Ectodermal cell (in vitro differentiated cells): ENCODE data around the gene SMIM41.

Experiments
- H3K27ac ChIP-seq: 2 replicates; pipeline ENCODE4 v1.7.0; 2013; ENCODE audit warnings: mild to moderate bottlenecking, low read depth, low read length; ENCODE audit not compliant: insufficient read depth, poor library complexity, severe bottlenecking
- H3K27me3 ChIP-seq: 2 replicates; pipeline ENCODE4 v1.7.0; 2013; ENCODE audit warnings: mild to moderate bottlenecking, low read length; ENCODE audit not compliant: insufficient read depth, control insufficient read depth, poor library complexity, severe bottlenecking
- H3K36me3 ChIP-seq: one replicate; pipeline ENCODE4 v1.7.0; 2013; ENCODE audit warnings: low read length; ENCODE audit not compliant: control insufficient read depth, insufficient read depth
- H3K4me1 ChIP-seq: one replicate; pipeline ENCODE4 v1.7.0; 2013; ENCODE audit warnings: low read length; ENCODE audit not compliant: control insufficient read depth, insufficient read depth
- H3K4me3 ChIP-seq: 2 replicates; pipeline ENCODE4 v1.7.0; 2013; ENCODE audit warnings: low read depth, low read length, control low read depth; ENCODE audit not compliant: insufficient read depth
- H3K9me3 ChIP-seq: 2 replicates; pipeline ENCODE4 v1.7.0; 2013; ENCODE audit warnings: mild to moderate bottlenecking, low read length, moderate library complexity; ENCODE audit not compliant: control insufficient read depth
- WGBS, 2 experiments: methylation state at CpG; one replicate each; pipeline ENCODE4 v1.1.7; 2013; ENCODE audit warnings: missing lambda C conversion rate in 2 of 2; 5-methylcytosine and 5-hydroxymethylcytosine counted together

SMIM41 gene

DNA sequence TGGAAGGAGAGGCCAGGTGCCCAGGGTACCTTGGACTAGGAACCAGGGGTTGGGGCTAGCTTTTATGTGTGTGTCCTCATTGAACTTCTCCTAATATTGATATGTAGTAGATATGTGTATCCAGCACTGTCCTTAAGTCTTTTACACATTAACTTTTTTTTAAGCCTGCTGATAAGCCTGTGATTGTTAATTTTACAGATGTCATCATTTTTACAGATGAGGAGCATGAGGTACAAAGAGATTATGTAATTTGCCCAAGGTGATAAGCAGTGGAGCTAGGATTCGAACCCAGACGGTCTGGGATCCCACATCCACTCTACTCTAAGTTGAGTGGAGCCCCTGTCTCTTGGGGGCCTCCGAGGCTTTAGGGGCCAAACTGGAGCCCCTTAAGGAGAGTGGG is 38.5 kb upstream of the SMIM41 start:
- Histone ChIP-seq H3K27ac (no peak overlapping the region), H3K27me3 (peaks cover 27% of the 10 kb centered on the region), H3K4me3 (no peak overlapping the region), H3K36me3 (no peaks in the 10 kb centered on the region), H3K4me1 (no peaks in the 10 kb centered on the region), H3K9me3 (no peaks in the 10 kb centered on the region)
- WGBS, 2 experiments: 91 to 96% methylated on average over 3 of the region's 3 CpGs

DNA sequence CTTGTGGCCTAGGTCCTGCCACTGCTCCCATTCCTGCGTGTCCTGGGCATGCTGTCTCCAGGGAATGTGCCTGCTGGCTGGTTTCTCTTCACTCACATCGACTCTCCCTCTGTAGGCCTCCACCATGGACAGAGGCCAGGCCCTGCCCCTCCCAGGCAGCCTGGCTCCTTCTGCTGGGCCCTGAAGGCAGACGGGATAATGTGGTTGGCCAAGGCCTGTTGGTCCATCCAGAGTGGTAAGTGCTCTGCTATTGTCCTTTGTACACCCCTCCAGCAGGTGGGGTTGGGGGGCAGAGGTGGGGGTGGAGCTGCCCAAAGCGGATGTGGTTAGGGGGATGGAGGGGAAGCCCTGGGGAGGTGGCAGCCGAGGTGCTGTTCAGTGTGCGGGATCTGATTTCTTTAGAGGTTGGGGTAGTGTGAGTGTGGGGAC is 37.8 kb upstream of the SMIM41 start:
- H3K36me3 ChIP-seq: no peaks in the 10 kb centered on the region
- H3K4me3 ChIP-seq: no peak overlapping the region
- WGBS, 2 experiments: 60 to 67% methylated on average over 6 of the region's 6 CpGs

DNA sequence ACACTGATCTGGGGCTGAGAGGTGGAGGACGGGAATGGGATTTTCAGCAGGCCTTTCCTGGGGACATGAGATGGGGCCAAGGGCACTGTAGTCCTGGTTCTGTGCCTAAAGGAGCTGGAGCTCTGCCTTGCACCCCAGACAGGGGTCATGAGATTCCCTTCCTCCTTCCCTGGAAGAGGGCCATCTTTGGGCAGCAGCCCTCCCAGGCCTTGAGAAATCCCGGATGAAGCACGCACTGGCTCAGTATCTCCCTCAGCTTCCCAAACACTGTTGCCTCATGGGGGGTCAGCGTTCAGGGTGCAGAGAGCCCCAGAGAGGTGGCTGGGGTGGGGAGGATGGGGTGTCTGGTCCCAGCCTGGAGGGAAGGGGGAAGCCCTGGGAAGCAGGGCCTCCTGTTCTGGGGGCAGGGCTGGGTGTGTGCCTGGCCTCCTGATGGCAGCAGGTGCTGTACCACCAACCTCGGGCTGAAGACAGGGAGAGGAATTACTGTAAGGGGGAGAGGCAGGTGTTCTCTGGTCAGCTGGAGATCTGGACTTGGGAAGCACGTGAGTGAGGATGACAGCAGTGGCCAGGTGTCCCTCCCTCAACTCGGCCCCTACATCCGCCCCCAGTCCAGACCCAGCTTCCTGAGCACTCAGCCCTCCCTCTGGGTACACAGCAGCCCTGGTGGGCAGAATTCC is 36.7 kb upstream of the SMIM41 start:
- Histone ChIP-seq H3K36me3 (no peaks in the 10 kb centered on the region), H3K4me1 (no peaks in the 10 kb centered on the region), H3K27me3 (peaks cover 11% of the 10 kb centered on the region), H3K9me3 (no peaks in the 10 kb centered on the region), H3K4me3 (no peak overlapping the region), H3K27ac (no peak overlapping the region)
- 89 to 92% methylated on average over 8 of the region's 8 CpGs for WGBS, 2 experiments

More for the DNA sequence above, 37.8 kb upstream of the SMIM41 start:
- Histone ChIP-seq H3K27me3 (peaks cover 20% of the 10 kb centered on the region), H3K9me3 (no peaks in the 10 kb centered on the region), H3K4me1 (no peaks in the 10 kb centered on the region), H3K27ac (no peak overlapping the region)

DNA sequence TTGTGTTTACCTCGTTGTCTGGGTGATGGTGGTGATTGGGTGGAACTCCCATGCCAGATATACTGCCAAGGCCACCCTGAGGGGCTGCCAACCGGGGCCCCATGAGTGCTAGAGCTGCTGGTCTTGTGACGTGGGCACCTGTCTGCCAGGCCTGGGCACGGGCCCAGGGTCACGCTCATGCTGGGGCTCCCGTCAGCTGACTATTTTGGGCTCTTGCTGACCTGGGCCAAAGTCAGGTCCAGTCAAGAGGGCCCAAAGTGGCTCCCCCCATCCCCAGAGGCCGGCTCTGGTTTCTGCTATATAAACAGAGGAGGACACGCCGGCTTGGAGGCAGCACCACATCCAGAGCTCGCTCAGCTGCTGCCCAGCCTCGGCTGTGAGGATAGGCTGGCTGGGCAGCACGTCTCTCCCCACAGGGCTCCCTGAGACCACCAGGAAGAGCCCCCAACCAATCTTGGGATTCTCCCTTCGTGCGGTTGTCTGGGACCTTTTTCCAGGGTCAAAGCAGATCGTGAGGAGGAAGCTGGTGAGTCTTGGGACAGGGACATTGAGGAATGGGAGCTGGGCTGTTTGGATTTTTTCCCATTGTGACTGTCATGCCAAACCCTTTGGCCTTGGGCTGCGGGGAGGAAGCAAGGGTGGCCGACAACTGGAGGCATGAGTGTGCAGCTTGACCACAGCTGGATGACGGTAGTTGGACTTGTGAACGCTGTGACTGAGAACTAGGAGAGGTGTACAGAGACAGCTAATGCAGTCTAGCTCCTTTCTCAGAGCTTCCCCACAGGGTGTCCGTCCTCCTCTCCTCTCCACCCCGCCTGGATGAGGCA is 35.9 kb upstream of the SMIM41 start:
- 90% methylated on average over 21 of the region's 21 CpGs for WGBS, 2 experiments
- Histone ChIP-seq H3K4me3 (no peak overlapping the region), H3K27me3 (peaks cover 6% of the 10 kb centered on the region), H3K36me3 (no peaks in the 10 kb centered on the region), H3K9me3 (no peaks in the 10 kb centered on the region), H3K27ac (no peak overlapping the region), H3K4me1 (no peaks in the 10 kb centered on the region)

DNA sequence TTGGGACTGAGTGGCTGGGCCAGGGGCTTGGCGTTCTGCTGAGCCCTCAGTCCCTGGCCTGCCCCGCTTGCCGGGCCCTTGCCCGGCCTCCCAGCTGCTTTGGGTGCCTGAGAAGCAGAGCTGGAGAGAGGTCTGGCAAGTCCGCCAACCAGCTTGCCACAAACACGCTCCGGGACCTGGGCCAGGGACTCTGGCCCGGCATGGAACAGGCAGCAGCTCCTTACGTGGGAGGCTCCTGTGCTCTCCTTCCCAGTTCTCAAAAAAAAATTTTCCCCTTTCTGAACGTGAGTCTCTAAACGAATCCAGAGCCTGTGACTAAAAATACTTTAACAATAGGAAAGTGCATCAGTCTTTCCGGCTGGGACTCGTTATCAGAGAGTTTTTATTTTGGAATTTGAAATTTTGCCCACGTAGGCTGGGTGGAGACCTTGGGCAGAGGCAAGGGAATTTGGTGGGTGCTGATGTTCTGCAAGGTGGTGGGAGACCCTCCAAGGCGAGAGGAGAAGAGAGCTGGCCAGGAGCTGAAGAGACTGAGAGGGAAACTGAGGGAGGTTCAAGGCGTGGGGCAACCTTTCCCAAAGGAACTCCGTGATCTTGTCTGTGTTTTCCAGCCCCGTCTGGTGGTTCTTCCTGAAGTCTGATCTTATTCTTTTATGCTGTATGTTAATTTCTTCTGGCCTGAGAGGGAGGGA is 35.1 kb upstream of the SMIM41 start:
- Histone ChIP-seq H3K27me3 (peaks cover 8% of the 10 kb centered on the region), H3K9me3 (no peaks in the 10 kb centered on the region), H3K27ac (no peak overlapping the region), H3K4me3 (no peak overlapping the region), H3K4me1 (no peaks in the 10 kb centered on the region), H3K36me3 (no peaks in the 10 kb centered on the region)
- 92 to 93% methylated on average over 18 of the region's 18 CpGs for WGBS, 2 experiments

DNA sequence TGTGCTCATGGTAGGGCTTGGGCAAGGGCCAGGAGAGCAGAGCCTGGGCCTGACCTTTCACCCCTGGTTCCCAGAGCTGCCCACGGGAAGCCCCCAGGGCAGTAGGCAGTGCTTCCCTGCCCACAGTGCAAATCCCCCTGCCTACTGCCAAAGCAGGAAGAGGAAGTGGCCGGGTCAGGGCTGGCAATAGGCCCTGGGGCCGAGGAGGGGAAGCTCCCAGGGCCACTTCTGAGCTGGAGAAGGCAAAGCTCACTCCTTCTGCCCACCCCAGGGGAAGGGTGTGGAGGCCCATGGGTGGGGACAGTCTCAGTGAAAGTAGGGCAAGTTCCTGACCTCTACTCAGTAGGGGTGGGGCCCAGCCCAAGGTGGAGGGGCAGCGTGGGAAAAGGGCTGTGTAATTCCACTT is 33.7 kb upstream of the SMIM41 start:
- Histone ChIP-seq H3K27ac (no peak overlapping the region), H3K4me3 (no peak overlapping the region), H3K9me3 (no peaks in the 10 kb centered on the region), H3K4me1 (peaks cover 8% of the 10 kb centered on the region), H3K36me3 (no peaks in the 10 kb centered on the region), H3K27me3 (peaks cover 22% of the 10 kb centered on the region)
- WGBS, 2 experiments: 71 to 72% methylated on average over 3 to 4 of the region's 4 CpGs

DNA sequence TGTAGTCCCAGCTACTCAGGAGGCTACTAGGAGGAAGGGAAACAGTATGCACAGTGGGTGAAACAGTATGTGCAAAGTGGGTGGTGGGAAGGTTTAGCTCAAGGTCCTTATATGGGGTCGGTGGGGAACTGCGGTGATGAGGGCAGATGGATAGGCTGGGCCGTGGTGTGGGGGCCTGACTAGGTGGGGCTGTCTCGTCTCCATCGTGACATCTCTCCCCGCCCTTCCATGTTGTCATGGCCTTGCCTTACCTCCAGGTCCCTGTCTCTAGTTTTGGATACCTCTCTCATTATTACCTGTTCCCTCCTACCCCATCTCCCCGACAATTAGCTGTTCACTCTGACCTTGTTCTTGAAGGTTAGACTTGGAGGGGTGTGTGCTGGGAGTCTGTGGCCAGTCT is 32.6 kb upstream of the SMIM41 start:
- no peak overlapping the region for H3K27ac ChIP-seq
- peaks cover 32% of the 10 kb centered on the region for H3K27me3 ChIP-seq
- peaks cover 10% of the 10 kb centered on the region for H3K4me1 ChIP-seq
- WGBS, 2 experiments: 93 to 95% methylated on average over 6 to 7 of the region's 7 CpGs
- H3K36me3 ChIP-seq: no peaks in the 10 kb centered on the region
- H3K9me3 ChIP-seq: no peaks in the 10 kb centered on the region
- H3K4me3 ChIP-seq: no peak overlapping the region

DNA sequence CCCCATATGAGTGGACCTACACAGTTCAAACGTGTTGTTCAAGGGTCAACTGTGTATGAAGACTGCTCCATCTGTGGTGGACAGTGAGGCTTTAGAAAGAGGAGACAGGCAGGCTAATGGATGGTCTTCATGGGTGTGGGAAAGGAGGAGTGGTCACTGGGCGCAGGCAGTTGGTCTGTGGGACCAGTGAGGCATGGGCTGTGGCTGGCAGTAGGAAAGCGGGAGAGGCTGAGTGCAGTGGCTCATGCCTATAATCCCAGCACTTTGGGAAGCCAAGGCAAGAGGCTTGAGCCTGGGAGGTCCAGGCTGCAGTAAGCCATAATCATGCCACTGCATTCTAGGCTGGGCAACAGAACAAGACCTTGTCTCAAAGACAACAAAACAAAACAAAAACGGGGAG is 30.2 kb upstream of the SMIM41 start:
- 84 to 90% methylated on average over 4 of the region's 4 CpGs for WGBS, 2 experiments
- peaks cover 42% of the 10 kb centered on the region for H3K27me3 ChIP-seq
- H3K9me3 ChIP-seq: no peaks in the 10 kb centered on the region
- H3K36me3 ChIP-seq: no peaks in the 10 kb centered on the region
- H3K4me1 ChIP-seq: peaks cover 15% of the 10 kb centered on the region
- no peak overlapping the region for H3K27ac ChIP-seq
- H3K4me3 ChIP-seq: no peak overlapping the region

DNA sequence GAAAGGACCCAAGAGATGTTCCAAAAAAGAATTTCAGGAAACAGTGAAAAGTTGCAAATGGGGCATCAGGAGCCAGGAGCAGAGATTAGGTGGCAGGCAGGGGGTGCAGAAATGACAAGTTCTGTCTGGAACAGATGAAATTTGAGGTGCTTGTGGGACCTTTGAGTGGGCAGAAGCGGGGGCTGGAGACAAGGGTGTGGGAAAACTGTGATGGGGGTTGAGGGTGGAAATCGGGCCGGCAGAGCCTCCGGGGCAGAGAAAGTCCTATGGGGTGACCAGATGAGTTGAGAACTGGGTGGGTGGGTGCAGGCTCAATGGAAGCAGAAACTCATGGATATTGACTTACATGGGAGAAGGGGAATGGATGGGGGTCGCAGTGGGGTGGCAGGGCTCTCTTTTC is 29.8 kb upstream of the SMIM41 start:
- WGBS, 2 experiments: 88 to 94% methylated on average over 5 of the region's 5 CpGs
- H3K4me1 ChIP-seq: peaks cover 15% of the 10 kb centered on the region
- H3K4me3 ChIP-seq: no peak overlapping the region
- no peak overlapping the region for H3K27ac ChIP-seq
- no peaks in the 10 kb centered on the region for H3K36me3 ChIP-seq
- peaks cover 42% of the 10 kb centered on the region for H3K27me3 ChIP-seq
- no peaks in the 10 kb centered on the region for H3K9me3 ChIP-seq

DNA sequence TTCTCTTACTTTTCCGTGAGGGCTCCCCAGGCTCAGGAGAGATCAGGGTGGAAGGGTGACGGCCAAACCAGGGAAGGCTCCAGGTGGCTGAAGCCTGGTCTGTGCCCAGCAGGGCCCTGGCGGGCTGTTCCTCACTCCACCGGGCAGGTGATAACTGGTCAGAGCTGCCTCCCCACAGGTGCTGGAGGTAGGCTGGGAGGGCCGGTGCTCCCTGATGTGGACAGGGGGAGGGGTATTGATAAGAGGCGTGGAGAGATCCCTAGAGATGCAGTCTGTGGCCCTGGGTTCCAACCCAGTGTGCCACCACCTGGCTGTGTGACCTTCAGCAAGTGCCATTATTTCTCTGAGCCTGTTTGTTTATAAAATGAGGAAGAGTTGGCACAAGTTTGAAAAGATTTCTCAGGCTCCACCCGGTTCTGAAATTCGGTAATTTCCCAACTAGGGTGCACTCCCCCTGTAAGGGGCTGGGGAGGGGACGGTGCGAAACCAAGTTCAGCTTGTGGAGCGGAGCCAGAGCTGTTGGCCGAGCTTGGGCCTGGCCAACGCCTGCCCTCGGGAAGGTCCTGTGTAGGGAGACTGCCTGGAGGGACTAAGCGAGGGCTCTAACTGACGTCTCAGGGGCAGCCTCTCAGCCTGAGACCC is 29.3 kb upstream of the SMIM41 start:
- H3K9me3 ChIP-seq: no peaks in the 10 kb centered on the region
- H3K4me1 ChIP-seq: peaks cover 15% of the 10 kb centered on the region
- 23 to 24% methylated on average over 16 of the region's 16 CpGs for WGBS, 2 experiments
- peak overlapping the region; percentile 58 for H3K4me3 ChIP-seq
- no peaks in the 10 kb centered on the region for H3K36me3 ChIP-seq
- H3K27me3 ChIP-seq: peaks cover 42% of the 10 kb centered on the region
- no peak overlapping the region for H3K27ac ChIP-seq
